ENCODE results near the gene DAO.
"Not testable (repeated sequence)": the region's sequence is repeated elsewhere in the genome, so short reads cannot be mapped to it uniquely, and the experiment has no call there.

DAO gene

GRCh38 chr12:108879615-108880254 lies at the start of gene DAO:
DAO (plus strand) TSS chr12:108880092; CDS start chr12:108885007, 4,915 bp downstream.
- no peak for DNase-seq

GRCh38 chr12:108831309-108831991 lies 48.4 kb upstream of the DAO start:
- no peak for DNase-seq

GRCh38 chr12:108832208-108832607 lies 47.7 kb upstream of the DAO start:
- no peak for DNase-seq

- no peak for DNase-seq
Observed at GRCh38 chr12:108832730-108833354, 47.0 kb upstream of the DAO start.

DNA sequence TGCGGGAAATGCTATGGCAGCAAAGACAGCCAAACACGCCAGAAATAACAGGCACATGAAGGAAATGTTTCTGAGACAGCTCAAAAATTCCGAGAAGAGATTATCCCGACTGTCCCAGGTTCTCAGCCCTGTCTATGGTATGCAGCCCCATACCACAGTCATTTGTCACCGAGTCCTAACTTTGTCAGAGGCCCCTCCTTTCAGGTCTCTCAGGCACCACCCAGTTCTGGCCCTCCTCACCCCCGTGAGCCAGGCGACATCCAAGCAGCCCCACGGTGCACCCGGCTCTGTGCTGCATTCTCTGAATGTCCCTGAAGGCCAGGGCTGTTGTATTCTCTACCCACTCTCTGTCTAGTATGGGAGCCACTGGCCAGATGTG lies 46.5 kb upstream of the DAO start:
- no peak for DNase-seq

DNA sequence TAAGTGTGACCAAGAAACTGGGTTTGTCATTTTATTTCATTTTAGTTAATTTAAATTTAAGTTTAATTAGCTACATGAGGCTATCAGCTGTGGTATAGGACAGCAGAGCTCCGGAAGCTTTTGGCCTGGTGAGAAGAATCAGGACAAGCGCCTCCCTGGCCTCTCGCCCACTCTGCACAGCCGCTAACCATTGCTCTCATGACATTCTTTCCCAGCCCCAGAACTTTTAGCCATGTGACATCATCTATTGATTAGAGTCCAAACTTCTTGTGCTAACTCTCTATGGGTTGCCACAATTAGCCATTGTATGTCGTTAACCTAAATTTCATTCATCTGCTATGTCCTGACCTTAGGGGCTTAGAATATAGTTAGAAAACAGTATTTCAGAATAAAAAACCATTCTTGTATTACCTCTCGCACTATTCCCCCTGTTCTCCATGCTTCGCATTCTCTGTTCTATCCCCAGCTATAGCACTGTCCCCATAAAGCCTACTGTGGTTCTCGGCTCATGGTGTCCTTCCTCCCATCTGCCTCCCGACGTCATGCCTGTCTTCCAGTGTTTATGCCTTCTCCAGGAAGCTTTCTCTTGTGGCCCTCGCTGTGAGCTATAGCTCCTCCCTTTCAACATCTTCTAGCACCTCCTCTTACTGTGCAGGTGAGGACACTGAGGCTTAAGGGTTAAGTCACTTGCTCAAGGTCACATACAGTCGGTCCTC lies 46.0 kb upstream of the DAO start:
- DNase-seq: no peak

GRCh38 chr12:108835860-108836634 lies 43.8 kb upstream of the DAO start:
- no peak for DNase-seq

GRCh38 chr12:108837239-108837638 lies 42.7 kb upstream of the DAO start:
- no peak for DNase-seq

DNA sequence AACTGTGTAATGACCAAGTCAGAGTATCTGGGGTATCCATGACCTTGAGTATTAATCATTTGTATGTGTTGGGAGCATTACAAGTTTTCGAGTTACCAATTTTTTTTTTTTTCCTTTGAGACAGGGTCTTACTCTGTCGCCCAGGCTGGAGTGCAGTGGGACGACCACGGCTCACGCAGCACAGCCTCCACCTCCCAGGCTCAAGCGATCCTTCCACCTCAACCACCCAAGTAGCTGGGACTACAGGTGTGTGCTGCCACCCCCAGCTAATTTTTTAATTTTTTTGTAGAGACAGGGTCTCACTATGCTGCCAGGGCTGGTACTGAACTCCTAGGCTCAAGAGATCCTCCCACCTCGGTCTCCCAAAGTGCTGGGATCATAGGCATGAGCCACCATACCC lies 42.2 kb upstream of the DAO start:
- DNase-seq: no peak

- peak; percentile 36 for DNase-seq
Observed at GRCh38 chr12:108838194-108839017, 41.5 kb upstream of the DAO start.

DNA sequence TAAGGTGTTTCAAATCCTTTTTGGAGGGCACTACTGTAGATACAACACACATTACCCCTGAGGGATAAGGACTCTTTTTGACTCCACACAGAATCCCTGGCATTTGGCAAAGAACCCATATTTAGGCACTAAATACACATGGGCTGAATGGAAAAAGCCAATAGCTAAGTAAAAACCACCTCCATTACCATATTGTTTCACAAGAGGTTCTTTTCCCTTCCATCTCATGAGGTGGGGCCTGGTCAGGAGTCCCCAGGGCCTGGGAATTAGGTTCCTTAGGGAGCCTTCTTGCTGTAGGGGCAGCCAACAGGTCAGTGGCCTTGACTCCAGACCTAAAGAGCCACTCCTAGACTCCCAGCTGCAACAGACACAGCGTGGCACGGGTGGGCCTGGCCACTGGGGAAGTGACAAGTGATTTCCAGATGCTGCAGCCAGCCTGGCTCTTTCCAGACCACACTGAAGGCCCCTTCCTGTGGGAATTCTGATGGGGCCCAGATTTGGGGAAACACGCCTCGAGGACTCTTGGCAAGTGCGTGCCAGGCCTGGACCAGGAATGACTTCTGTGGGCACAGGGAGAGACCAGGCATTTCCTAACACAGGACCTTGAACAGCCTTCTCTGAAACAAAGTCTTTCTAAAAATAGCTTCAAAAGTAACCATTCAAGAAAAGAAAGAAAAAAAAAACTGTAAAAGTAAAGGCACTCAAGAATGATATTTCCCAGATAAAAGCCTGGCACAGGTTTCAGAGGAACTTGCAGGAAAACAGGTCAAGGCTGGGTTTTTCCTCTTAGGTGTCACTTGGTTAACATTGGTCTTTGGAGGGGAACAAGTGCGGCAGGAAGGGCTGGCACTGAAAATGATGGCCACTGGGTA lies 40.6 kb upstream of the DAO start:
- no peak for DNase-seq

DNA sequence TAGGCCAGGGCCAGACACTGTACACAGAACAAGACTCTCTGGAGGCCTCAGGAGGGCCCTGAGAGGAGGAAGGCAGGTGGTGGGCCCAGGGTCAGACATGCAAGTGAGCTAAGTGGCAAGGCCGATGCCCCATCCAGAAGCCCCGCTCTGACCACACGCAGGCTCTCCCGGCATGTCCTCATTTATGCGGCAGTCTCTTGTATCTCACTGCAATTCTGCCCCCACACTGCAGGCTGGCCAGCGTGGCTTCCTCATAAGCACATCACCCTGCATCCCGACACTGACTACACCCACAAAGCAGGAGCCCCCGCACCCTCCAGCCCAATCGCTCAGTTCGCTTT lies 40.0 kb upstream of the DAO start:
- DNase-seq: no peak

DNA sequence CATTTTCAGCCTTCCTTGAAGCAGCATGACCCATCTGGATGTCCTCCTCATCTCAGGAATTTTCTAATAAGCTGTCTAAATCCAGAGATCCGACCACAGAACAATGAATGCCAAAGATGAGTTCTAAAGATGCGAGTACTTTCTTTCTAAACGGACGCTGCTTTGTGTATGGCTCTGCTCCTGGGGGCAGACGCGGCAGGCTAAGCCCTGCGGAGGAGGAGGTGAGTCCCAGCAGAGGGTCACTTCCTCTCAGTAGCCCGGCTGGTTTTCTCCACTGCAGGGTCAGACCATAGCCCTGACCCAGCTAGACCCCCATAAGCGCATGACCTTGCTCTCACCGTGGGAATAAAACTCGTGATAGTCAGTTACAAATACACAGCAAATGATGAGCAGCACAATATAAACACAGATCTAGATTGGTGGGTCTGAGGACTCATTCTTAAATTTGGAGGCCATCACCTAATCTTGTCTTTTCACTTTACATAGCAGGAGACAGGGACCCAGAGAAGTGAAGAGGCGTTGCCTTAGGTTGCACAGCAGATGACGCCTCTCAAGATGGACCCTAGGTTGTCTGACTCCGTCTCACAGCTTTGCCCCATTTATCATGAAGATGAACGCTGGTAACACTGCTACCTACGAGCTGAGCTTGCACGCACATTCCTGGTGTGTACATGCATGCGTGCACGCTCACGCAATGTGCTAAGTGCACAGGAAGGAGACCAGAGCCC lies 39.1 kb upstream of the DAO start:
- no peak for DNase-seq

DNA sequence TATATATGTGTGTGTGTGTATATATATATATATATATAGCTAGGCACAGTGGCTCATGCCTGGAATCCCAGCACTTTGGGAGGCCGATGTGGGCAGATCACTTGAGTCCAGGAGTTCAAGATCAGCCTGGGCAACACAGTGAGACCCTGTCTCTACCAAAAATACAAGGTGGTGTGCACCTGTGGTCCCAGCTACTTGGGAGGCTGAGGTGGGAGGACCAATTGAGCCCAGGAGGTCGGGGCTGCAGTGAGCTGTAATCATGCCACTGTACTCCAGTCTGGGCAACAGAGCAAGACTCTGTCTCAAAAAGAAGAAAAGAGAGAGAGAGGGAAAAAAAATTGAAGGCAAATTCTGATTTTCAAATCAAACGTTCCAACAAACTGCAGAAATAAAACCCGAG lies 38.1 kb upstream of the DAO start:
- not testable (repeated sequence) for DNase-seq

GRCh38 chr12:108842361-108842760 lies 37.5 kb upstream of the DAO start:
- no peak for DNase-seq

DNA sequence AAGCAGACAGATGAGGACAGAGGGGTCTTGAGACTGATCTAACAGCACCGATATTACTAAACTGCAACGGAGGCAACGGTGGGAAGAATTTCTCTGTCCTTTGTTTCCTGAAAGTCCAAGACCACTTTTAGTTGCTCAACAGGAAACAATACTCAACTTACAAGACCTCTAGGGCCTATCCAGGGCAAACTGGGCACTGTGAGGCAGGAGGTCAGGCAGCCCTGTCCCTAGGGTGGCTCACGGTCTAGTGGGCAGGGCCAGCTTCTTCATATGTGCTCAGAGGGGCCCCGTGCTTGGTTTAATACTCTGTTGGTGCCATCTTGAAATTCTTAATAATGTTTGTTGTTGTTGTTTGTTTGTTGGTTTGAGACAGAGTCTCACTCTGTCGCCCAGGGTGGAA lies 36.7 kb upstream of the DAO start:
- DNase-seq: no peak

DNA sequence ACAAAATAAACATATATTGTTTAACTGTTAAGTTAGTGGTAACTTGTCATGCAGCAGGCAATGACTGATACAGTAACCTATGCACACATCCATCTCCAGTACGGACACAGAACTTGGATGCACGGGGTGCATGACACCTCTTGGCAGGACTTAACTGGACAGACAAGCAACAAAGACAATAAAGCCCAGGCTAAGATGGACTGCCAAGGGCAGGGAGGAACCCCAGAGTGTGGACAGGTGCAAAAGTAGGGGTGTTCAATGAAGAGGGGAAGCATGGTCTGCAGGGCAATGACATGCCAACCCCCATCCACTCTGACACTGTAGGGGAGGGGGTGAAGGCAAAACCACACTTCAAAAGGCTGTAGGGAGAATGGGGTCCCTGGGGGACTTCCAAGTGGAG lies 34.2 kb upstream of the DAO start:
- no peak for DNase-seq

DNA sequence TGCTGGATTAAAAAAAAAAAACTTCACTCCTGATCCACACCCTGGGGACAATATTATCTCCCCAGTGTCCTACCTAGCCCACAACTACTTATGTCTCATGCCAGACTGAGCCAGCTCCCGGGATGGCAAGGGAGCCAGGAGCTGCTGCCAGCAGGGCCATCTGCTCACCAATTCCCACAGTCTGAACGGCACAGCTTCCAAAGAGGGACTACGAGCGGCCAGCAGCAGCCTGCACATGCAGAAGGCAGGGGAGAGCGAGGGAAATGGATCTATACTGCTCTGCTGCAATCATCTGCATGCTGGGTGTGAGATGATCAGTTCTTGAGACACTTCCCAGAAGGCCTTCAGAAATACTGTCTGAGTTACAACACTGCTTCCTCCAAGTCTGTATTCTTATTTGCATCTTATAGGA lies 33.6 kb upstream of the DAO start:
- no peak for DNase-seq

GRCh38 chr12:108847705-108848104 lies 32.2 kb upstream of the DAO start:
- no peak for DNase-seq

- no peak for DNase-seq
Observed at GRCh38 chr12:108849660-108850059, 30.2 kb upstream of the DAO start.

Measured in NCI-H345 (cell line).